Ascending aorta (tissue), 2 donors: ENCODE results near the gene RPA1. TPM values are rescaled to one million over a fixed set of nuclear protein-coding genes. Genes with fewer than 3 reads are reported as not detected.

ENCODE experiments used
- DNase-seq, 2 donors: peaks; one replicate each; pipeline ENCODE4 v3.0.0-alpha.2; 2019; ENCODE audit warnings: low spot score in 2 of 2
- H3K27ac ChIP-seq, 2 donors: fragments of 200-600 bp; sonication (generic); one replicate each; pipeline ENCODE4 v1.5.1; 2016 to 2017; ENCODE audit warnings: mild to moderate bottlenecking in 1 of 2
- H3K27me3 ChIP-seq: fragments of 200-600 bp; sonication (generic); one replicate; pipeline ENCODE4 v1.5.1; 2017
- H3K36me3 ChIP-seq, 2 donors: fragments of 200-600 bp; sonication (generic); one replicate each; pipeline ENCODE4 v1.5.1; 2016
- H3K4me1 ChIP-seq, 2 donors: fragments of 200-600 bp; sonication (generic); one replicate each; pipeline ENCODE4 v1.5.1; 2016 to 2017; ENCODE audit warnings: mild to moderate bottlenecking in 1 of 2
- H3K4me3 ChIP-seq, 2 donors: fragments of 200-600 bp; sonication (generic); one replicate each; pipeline ENCODE4 v1.5.1; 2016 to 2017; ENCODE audit warnings: mild to moderate bottlenecking in 1 of 2
- H3K9me3 ChIP-seq, 2 donors: fragments of 200-600 bp; sonication (generic); one replicate each; pipeline ENCODE4 v1.5.1; 2016
- CTCF ChIP-seq, 3 experiments: fragments of 200-600 bp in 2 of 3; fragments of 450-650 bp in 1 of 3; sonication (generic) in 2 of 3; IDR thresholded peaks; one replicate each; pipeline ENCODE4 v1.5.1; 2016 to 2019; ENCODE audit warnings: antibody characterized with exemption in 3 of 3, mild to moderate bottlenecking in 1 of 3, moderate library complexity in 1 of 3
- intact Hi-C: fragments of 100-400 bp; cut with DNase I; formaldehyde crosslinking; loops from one replicate; pipeline ENCODE4 v1.15.1; 2023
- total RNA-seq: library from RNA; depleted of rRNA; stranded (reverse); fragments of >200 nt; gene quantifications from one replicate; pipeline ENCODE4 v1.1.0, GENCODE V29; 2016

Gene RPA1
- total RNA-seq, 1 donor from 2014 or later = 34.0 TPM

- no peak for TF ChIP-seq CTCF (IDR thresholded peaks at IDR 0.05)
- Histone ChIP-seq H3K36me3 (peaks cover 0 to 11% of the 10 kb centered on the region in 2 donors), H3K9me3 (no peaks in the 10 kb centered on the region), H3K27me3 (no peaks in the 10 kb centered on the region), H3K4me3 (no peak overlapping the region), H3K27ac (no peak overlapping the region), H3K4me1 (no peaks in the 10 kb centered on the region)
- no peak for DNase-seq
- intact Hi-C loops = no loop called here
These were observed 9.1 kb upstream of the RPA1 start for GRCh38 chr17:1820528-1821252.

- no peak for DNase-seq
- peak overlapping the region; percentile 90 to 95 for H3K4me3 ChIP-seq
- intact Hi-C loops = no loop called here
- H3K36me3 ChIP-seq = peaks cover 12 to 19% of the 10 kb centered on the region in 2 donors
- no peaks in the 10 kb centered on the region for H3K27me3 ChIP-seq
- peaks cover 0 to 8% of the 10 kb centered on the region in 2 donors for H3K4me1 ChIP-seq
- H3K27ac ChIP-seq = peak overlapping the region; percentile 80 to 81
- no peaks in the 10 kb centered on the region for H3K9me3 ChIP-seq
- no peak for TF ChIP-seq CTCF (IDR thresholded peaks at IDR 0.05)
These were observed 601 bp upstream of the RPA1 start for GRCh38 chr17:1829216-1829591.

GRCh38 chr17:1830288-1830687 lies 483 bp downstream of the RPA1 start:
- Histone ChIP-seq H3K36me3 (peaks cover 11 to 14% of the 10 kb centered on the region in 2 donors), H3K9me3 (no peaks in the 10 kb centered on the region), H3K4me3 (peak overlapping the region; percentile 90 to 95), H3K4me1 (peaks cover 0 to 8% of the 10 kb centered on the region in 2 donors), H3K27ac (peak overlapping the region; percentile 80 to 81), H3K27me3 (no peaks in the 10 kb centered on the region)
- intact Hi-C loops = loop anchor here (2.0 kb wide), 1 partner anchor 105 kb away; the partner anchor contains the start of gene WDR81
- DNase-seq = no peak
- TF ChIP-seq CTCF (IDR thresholded peaks at IDR 0.05) = no peak

- intact Hi-C loops = no loop called here
- TF ChIP-seq CTCF (IDR thresholded peaks at IDR 0.05) = no peak
These were observed 4.8 kb downstream of the RPA1 start for GRCh38 chr17:1834380-1835149.

GRCh38 chr17:1839516-1839915 lies 9.7 kb downstream of the RPA1 start:
- DNase-seq = no peak
- H3K36me3 ChIP-seq = peaks cover 14 to 19% of the 10 kb centered on the region in 2 donors
- intact Hi-C loops = no loop called here
- no peaks in the 10 kb centered on the region for H3K4me1 ChIP-seq
- no peak overlapping the region for H3K4me3 ChIP-seq
- H3K9me3 ChIP-seq = no peaks in the 10 kb centered on the region
- H3K27ac ChIP-seq = no peak overlapping the region
- no peak for TF ChIP-seq CTCF (IDR thresholded peaks at IDR 0.05)
- no peaks in the 10 kb centered on the region for H3K27me3 ChIP-seq

More at GRCh38 chr17:1834380-1835149, 4.8 kb downstream of the RPA1 start:
- H3K4me3 ChIP-seq = no peak overlapping the region
- H3K27me3 ChIP-seq = no peaks in the 10 kb centered on the region
- H3K9me3 ChIP-seq = no peaks in the 10 kb centered on the region
- no peak for DNase-seq
- H3K36me3 ChIP-seq = peaks cover 0 to 4% of the 10 kb centered on the region in 2 donors
- H3K4me1 ChIP-seq = peaks cover 0 to 5% of the 10 kb centered on the region in 2 donors
- no peak overlapping the region for H3K27ac ChIP-seq
